ENCODE results near the gene ASB15. TPM values are rescaled to one million over a fixed set of nuclear protein-coding genes. Genes with fewer than 3 reads are reported as not detected.

ASB15 gene
- total RNA-seq, 4 donors from 2014 or later = not detected

DNA sequence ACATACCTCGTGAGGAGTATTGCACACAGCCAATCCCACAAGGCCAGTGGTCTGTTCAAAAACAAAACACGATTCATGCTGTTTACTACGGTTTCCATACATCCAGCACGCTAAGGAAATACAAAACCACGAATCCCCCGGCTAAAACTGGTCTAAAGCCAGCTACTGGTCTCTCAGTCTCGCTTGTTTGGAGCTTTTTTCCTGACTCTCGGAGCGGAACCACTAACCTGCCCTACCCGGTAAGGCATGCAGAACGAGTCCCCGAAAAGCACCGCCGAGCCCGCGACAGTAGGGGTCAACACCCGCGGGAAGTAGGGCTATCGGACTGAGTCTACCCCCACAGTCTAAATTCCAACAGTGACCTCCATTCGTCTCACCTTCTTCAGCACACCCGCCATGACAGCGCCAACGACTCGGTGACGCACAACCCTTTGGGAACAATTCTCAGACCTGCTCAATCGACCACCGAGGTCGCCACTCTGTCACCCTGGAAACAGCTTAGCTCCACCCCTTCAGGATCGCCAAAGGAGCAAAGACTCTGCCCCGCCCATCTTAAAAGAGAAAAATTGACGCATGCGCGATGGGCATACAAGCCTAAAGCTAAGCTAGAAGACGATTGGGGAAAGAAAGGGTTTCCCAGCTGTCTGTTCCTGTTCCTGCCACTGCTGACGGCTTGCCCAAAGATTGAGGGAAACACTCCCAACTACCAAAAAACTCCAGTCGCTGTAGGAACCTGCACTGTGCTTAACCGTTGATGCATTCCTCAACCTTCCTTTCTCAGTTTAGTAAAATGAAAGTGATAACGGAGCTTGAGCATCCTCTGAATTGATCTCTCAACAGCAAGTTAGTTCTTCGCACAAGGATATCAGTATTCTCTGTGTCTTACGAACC is 44.0 kb upstream of the ASB15 start, which contains the start of gene NDUFA5:
TSS of gene NDUFA5 (minus strand) at position 421 of the 891 bp plus-strand sequence. CDS start at position 398, 23 bp downstream.
- no peak for TF ChIP-seq EP300 (IDR thresholded peaks at IDR 0.05)
- TF ChIP-seq POLR2A (IDR thresholded peaks at IDR 0.05) = peak in 1 of 2 donors; percentile 48
- peak in 1 of 3 donors; percentile 13 for TF ChIP-seq POLR2AphosphoS5 (IDR thresholded peaks at IDR 0.05)
- peak; percentile 97 to 99 for DNase-seq (ENCODE audit: low spot score in 2 of 2)
- Histone ChIP-seq H3K27ac (peak within 1 kb of the TSS; percentile 79), H3K9me3 (no peaks in the 10 kb centered on the region), H3K36me3 (peaks cover 4% of the 10 kb centered on the region), H3K4me3 (peak within 1 kb of the TSS; percentile 70), H3K27me3 (peaks cover 3% of the 10 kb centered on the region), H3K4me1 (peaks cover 32% of the 10 kb centered on the region)
- under 1% methylated on average over 40 of the region's 40 CpGs for WGBS

GRCh38 chr7:123558289-123558874 is 43.2 kb upstream of the ASB15 start:
- Histone ChIP-seq H3K36me3 (peaks cover 3% of the 10 kb centered on the region), H3K4me1 (peaks cover 32% of the 10 kb centered on the region), H3K27ac (peak overlapping the region; percentile 79), H3K9me3 (no peaks in the 10 kb centered on the region), H3K4me3 (peak overlapping the region; percentile 70), H3K27me3 (peaks cover 3% of the 10 kb centered on the region)
- TF ChIP-seq CTCF (IDR thresholded peaks at IDR 0.05) (no peak), EP300 (IDR thresholded peaks at IDR 0.05) (no peak), POLR2AphosphoS5 (IDR thresholded peaks at IDR 0.05) (no peak), POLR2A (IDR thresholded peaks at IDR 0.05) (no peak)
- WGBS = 43% methylated on average over 4 of the region's 4 CpGs
- no peak for DNase-seq (ENCODE audit: low spot score in 2 of 2)

GRCh38 chr7:123562121-123562520 is 39.5 kb upstream of the ASB15 start:
- no peaks in the 10 kb centered on the region for H3K9me3 ChIP-seq
- no peaks in the 10 kb centered on the region for H3K36me3 ChIP-seq
- H3K4me1 ChIP-seq = peaks cover 5% of the 10 kb centered on the region
- no peak overlapping the region for H3K4me3 ChIP-seq
- no peak for DNase-seq (ENCODE audit: low spot score in 2 of 2)
- H3K27me3 ChIP-seq = peaks cover 3% of the 10 kb centered on the region
- TF ChIP-seq POLR2A (IDR thresholded peaks at IDR 0.05) (no peak), EP300 (IDR thresholded peaks at IDR 0.05) (no peak), CTCF (IDR thresholded peaks at IDR 0.05) (no peak), POLR2AphosphoS5 (IDR thresholded peaks at IDR 0.05) (no peak)
- no peak overlapping the region for H3K27ac ChIP-seq

- H3K36me3 ChIP-seq = no peaks in the 10 kb centered on the region
- no peak overlapping the region for H3K27ac ChIP-seq
- WGBS = 40% methylated on average over 2 of the region's 2 CpGs
- H3K4me1 ChIP-seq = no peaks in the 10 kb centered on the region
- H3K4me3 ChIP-seq = no peak overlapping the region
- TF ChIP-seq POLR2AphosphoS5 (IDR thresholded peaks at IDR 0.05) = no peak
- TF ChIP-seq POLR2A (IDR thresholded peaks at IDR 0.05) = no peak
- no peak for TF ChIP-seq EP300 (IDR thresholded peaks at IDR 0.05)
- TF ChIP-seq CTCF (IDR thresholded peaks at IDR 0.05) = no peak
- H3K9me3 ChIP-seq = no peaks in the 10 kb centered on the region
- DNase-seq (ENCODE audit: low spot score in 2 of 2) = no peak
- no peaks in the 10 kb centered on the region for H3K27me3 ChIP-seq
Measured at GRCh38 chr7:123569352-123570010, 32.1 kb upstream of the ASB15 start.

DNA sequence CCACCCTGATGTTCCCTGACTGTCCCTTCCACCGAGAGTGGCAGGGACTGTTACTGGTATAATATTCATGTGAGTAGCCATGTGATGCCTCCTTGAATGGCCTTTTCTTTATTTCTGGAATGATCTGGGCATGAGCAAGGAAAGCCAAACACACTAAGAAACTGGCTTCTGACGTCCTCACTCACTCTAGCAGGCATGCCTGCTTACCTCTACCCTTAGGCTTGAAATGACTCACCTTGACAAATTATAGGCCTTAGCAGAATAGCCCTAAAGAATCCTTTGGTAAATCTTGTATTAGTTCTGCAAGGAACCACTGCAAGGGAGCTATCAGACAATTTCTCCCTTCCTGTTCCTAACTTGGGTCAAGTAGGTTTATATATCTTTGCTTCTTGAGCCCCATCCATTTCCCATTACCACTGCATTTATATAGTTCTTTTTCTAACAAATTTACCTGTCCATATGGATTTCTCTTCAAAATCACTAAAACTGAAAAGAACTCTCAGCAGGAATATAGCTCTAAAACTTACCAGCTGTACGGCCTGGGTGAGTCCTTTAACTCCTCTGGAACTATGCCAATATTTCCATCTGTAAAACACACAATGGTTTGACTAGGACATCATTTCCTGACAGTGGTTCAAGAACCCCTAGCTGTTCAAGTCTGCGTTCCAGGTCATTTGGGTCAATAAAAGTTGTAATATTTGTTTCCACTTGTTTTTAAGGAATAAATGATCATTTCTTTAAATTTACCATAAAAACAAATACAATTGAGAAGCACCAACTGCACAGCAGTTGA is 31.0 kb upstream of the ASB15 start:
- no peak overlapping the region for H3K27ac ChIP-seq
- no peak for DNase-seq (ENCODE audit: low spot score in 2 of 2)
- no peaks in the 10 kb centered on the region for H3K27me3 ChIP-seq
- TF ChIP-seq POLR2A (IDR thresholded peaks at IDR 0.05) (no peak), EP300 (IDR thresholded peaks at IDR 0.05) (no peak), POLR2AphosphoS5 (IDR thresholded peaks at IDR 0.05) (no peak), CTCF (IDR thresholded peaks at IDR 0.05) (no peak)
- H3K4me3 ChIP-seq = no peak overlapping the region
- H3K9me3 ChIP-seq = no peaks in the 10 kb centered on the region
- H3K36me3 ChIP-seq = no peaks in the 10 kb centered on the region
- no peaks in the 10 kb centered on the region for H3K4me1 ChIP-seq
- 59% methylated on average over 4 of the region's 4 CpGs for WGBS
